ENCODE results near the gene PDE4B. TPM values are rescaled to one million over a fixed set of nuclear protein-coding genes. Genes with fewer than 3 reads are reported as not detected.

Gene PDE4B
- total RNA-seq, 1 donor from 2014 or later = 37.5 TPM

- H3K4me3 Mint-ChIP-seq = no peak overlapping the region
- no peaks in the 10 kb centered on the region for H3K36me3 Mint-ChIP-seq (ENCODE audit: low read depth)
- DNase-seq (ENCODE audit: low read depth, low spot score) = no peak
- TF ChIP-seq CTCF (conservative IDR thresholded peaks at IDR 0.05) = no peak
- peaks cover 3% of the 10 kb centered on the region for H3K9me3 Mint-ChIP-seq
- no peaks in the 10 kb centered on the region for H3K4me1 Mint-ChIP-seq
- H3K27me3 Mint-ChIP-seq (ENCODE audit: low read depth) = peaks cover 47% of the 10 kb centered on the region
- no peak overlapping the region for H3K27ac Mint-ChIP-seq (ENCODE audit: unreplicated experiment)
These were observed 102.3 kb downstream of the PDE4B start for GRCh38 chr1:65894738-65895605.

GRCh38 chr1:65896721-65897120 lies 104.0 kb downstream of the PDE4B start:
- no peak overlapping the region for H3K27ac Mint-ChIP-seq (ENCODE audit: unreplicated experiment)
- no peaks in the 10 kb centered on the region for H3K4me1 Mint-ChIP-seq
- peaks cover 3% of the 10 kb centered on the region for H3K9me3 Mint-ChIP-seq
- no peaks in the 10 kb centered on the region for H3K36me3 Mint-ChIP-seq (ENCODE audit: low read depth)
- no peak for TF ChIP-seq CTCF (conservative IDR thresholded peaks at IDR 0.05)
- no peak for DNase-seq (ENCODE audit: low read depth, low spot score)
- H3K4me3 Mint-ChIP-seq = no peak overlapping the region
- peaks cover 47% of the 10 kb centered on the region for H3K27me3 Mint-ChIP-seq (ENCODE audit: low read depth)

- peaks cover 40% of the 10 kb centered on the region for H3K27me3 Mint-ChIP-seq (ENCODE audit: low read depth)
- H3K4me1 Mint-ChIP-seq = no peaks in the 10 kb centered on the region
- H3K27ac Mint-ChIP-seq (ENCODE audit: unreplicated experiment) = no peak overlapping the region
- H3K9me3 Mint-ChIP-seq = peaks cover 3% of the 10 kb centered on the region
- H3K4me3 Mint-ChIP-seq = no peak overlapping the region
- no peaks in the 10 kb centered on the region for H3K36me3 Mint-ChIP-seq (ENCODE audit: low read depth)
- DNase-seq (ENCODE audit: low read depth, low spot score) = no peak
- TF ChIP-seq CTCF (conservative IDR thresholded peaks at IDR 0.05) = no peak
These were observed 104.8 kb downstream of the PDE4B start for GRCh38 chr1:65897485-65897884.

- Mint-ChIP-seq H3K27ac (ENCODE audit: unreplicated experiment) (no peak overlapping the region), H3K4me3 (no peak overlapping the region), H3K27me3 (ENCODE audit: low read depth) (peaks cover 12% of the 10 kb centered on the region), H3K4me1 (no peaks in the 10 kb centered on the region), H3K36me3 (ENCODE audit: low read depth) (no peaks in the 10 kb centered on the region), H3K9me3 (no peaks in the 10 kb centered on the region)
- TF ChIP-seq CTCF (conservative IDR thresholded peaks at IDR 0.05) = no peak
- DNase-seq (ENCODE audit: low read depth, low spot score) = no peak
These were observed 112.0 kb downstream of the PDE4B start for GRCh38 chr1:65904681-65905083.

- H3K27ac Mint-ChIP-seq (ENCODE audit: unreplicated experiment) = peak overlapping the region; percentile 44
- H3K36me3 Mint-ChIP-seq (ENCODE audit: low read depth) = no peaks in the 10 kb centered on the region
- DNase-seq (ENCODE audit: low read depth, low spot score) = no peak
- no peak overlapping the region for H3K4me3 Mint-ChIP-seq
- H3K27me3 Mint-ChIP-seq (ENCODE audit: low read depth) = peaks cover under 1% of the 10 kb centered on the region
- peaks cover 26% of the 10 kb centered on the region for H3K4me1 Mint-ChIP-seq
- no peak for TF ChIP-seq CTCF (conservative IDR thresholded peaks at IDR 0.05)
- no peaks in the 10 kb centered on the region for H3K9me3 Mint-ChIP-seq
These were observed 117.7 kb downstream of the PDE4B start for GRCh38 chr1:65910432-65910831.
